ENCODE measurements around the gene MAJIN. TPM values are rescaled to one million over a fixed set of nuclear protein-coding genes. Genes with fewer than 3 reads are reported as not detected.

The MAJIN gene
- total RNA-seq, 1 experiment from 2014 or later, result not detected

- CTCF ChIA-PET, result no interaction called here
- DNase-seq (ENCODE audit: low spot score) (no peak), ATAC-seq (no peak)
- no peak overlapping the region for H3K27ac Mint-ChIP-seq
- no peaks in the 10 kb centered on the region for H3K9me3 Mint-ChIP-seq
- H3K4me3 Mint-ChIP-seq, result no peak overlapping the region
- POLR2A ChIA-PET, result no interaction called here
- H3K27me3 Mint-ChIP-seq (ENCODE audit: low read depth), result no peaks in the 10 kb centered on the region
- peaks cover 13% of the 10 kb centered on the region; the same call in 1 of the 2 replicates for H3K36me3 Mint-ChIP-seq
- H3K4me1 Mint-ChIP-seq, result no peaks in the 10 kb centered on the region
- TF ChIP-seq FOXP1 (CRISPR knock-in tag; IDR thresholded peaks at IDR 0.05; ENCODE audit: borderline replicate concordance) (no peak), ATF3 (CRISPR knock-in tag; conservative IDR thresholded peaks at IDR 0.05) (no peak), SMAD3 (CRISPR knock-in tag; IDR thresholded peaks at IDR 0.05; ENCODE audit: borderline replicate concordance) (no peak), PREB (CRISPR knock-in tag; IDR thresholded peaks at IDR 0.05; ENCODE audit: borderline replicate concordance) (no peak), ZNF425 (CRISPR knock-in tag; conservative IDR thresholded peaks at IDR 0.05) (no peak), TEAD4 (CRISPR knock-in tag; IDR thresholded peaks at IDR 0.05) (no peak), MXD4 (CRISPR knock-in tag; IDR thresholded peaks at IDR 0.05; ENCODE audit: borderline replicate concordance) (no peak), RORB (CRISPR knock-in tag; IDR thresholded peaks at IDR 0.05) (no peak), ZNF423 (CRISPR knock-in tag; IDR thresholded peaks at IDR 0.05) (no peak), HMGXB4 (CRISPR knock-in tag; IDR thresholded peaks at IDR 0.05) (no peak), GTF2I (CRISPR knock-in tag; conservative IDR thresholded peaks at IDR 0.05) (no peak), GRHL2 (CRISPR knock-in tag; IDR thresholded peaks at IDR 0.05; ENCODE audit: insufficient replicate concordance, severe bottlenecking) (no peak), ELF4 (CRISPR knock-in tag; IDR thresholded peaks at IDR 0.05; ENCODE audit: low read depth) (no peak), ZSCAN18 (CRISPR knock-in tag; IDR thresholded peaks at IDR 0.05) (no peak), TCF7 (CRISPR knock-in tag; IDR thresholded peaks at IDR 0.05; ENCODE audit: low read depth) (no peak), MYBL2 (CRISPR knock-in tag; IDR thresholded peaks at IDR 0.05) (no peak), RELA (CRISPR knock-in tag; IDR thresholded peaks at IDR 0.05; ENCODE audit: borderline replicate concordance) (no peak), CREB1 (CRISPR knock-in tag; IDR thresholded peaks at IDR 0.05) (no peak), ERG (CRISPR knock-in tag; IDR thresholded peaks at IDR 0.05) (no peak)
Measured at GRCh38 chr11:64908766-64909165, 63.1 kb downstream of the MAJIN start.

Data from WTC11 (cell line).